ENCODE measurements around the gene FANCG. TPM values are rescaled to one million over a fixed set of nuclear protein-coding genes. Genes with fewer than 3 reads are reported as not detected.

FANCG gene
- total RNA-seq, 1 donor from 2014 or later = 28.8 TPM

GRCh38 chr9:35069020-35069419 is 10.7 kb downstream of the FANCG start:
- no peak for TF ChIP-seq CTCF (IDR thresholded peaks at IDR 0.05)

GRCh38 chr9:35067056-35067455 is 12.7 kb downstream of the FANCG start:
- Mint-ChIP-seq H3K27ac (no peak overlapping the region), H3K4me3 (no peak overlapping the region)
- POLR2A ChIA-PET = interaction anchor here (1.6 kb wide), 1 partner anchor 36 kb away, joined by 4 read pairs; the partner anchor contains the start of gene STOML2

More at GRCh38 chr9:35069020-35069419, 10.7 kb downstream of the FANCG start:
- intact Hi-C loops (cut with micrococcal nuclease) = no loop called here
- ATAC-seq (ENCODE audit: low read depth) (no peak), DNase-seq (no peak)
- ChIA-PET CTCF (interaction anchor here (1.2 kb wide), 1 partner anchor 18 kb away, joined by 4 read pairs; no protein-coding TSS in a partner anchor), POLR2A (interaction anchor here (1.1 kb wide), 1 partner anchor 76 kb away, joined by 3 read pairs; no protein-coding TSS in a partner anchor)
- Mint-ChIP-seq H3K27ac (no peak overlapping the region), H3K9me3 (no peaks in the 10 kb centered on the region), H3K27me3 (no peaks in the 10 kb centered on the region), H3K4me3 (peak overlapping the region; percentile 42), H3K36me3 (ENCODE audit: low read depth) (peaks cover 65% of the 10 kb centered on the region), H3K4me1 (peaks cover 55% of the 10 kb centered on the region)

GRCh38 chr9:35060548-35061207 is 19.1 kb downstream of the FANCG start:
- ChIA-PET POLR2A (no interaction called here), CTCF (interaction anchor here (1.0 kb wide), 1 partner anchor 9 kb away, joined by 3 read pairs; no protein-coding TSS in a partner anchor)
- no peak overlapping the region for H3K4me3 Mint-ChIP-seq
- no peak for TF ChIP-seq CTCF (IDR thresholded peaks at IDR 0.05)
- no peak overlapping the region for H3K27ac Mint-ChIP-seq
- H3K9me3 Mint-ChIP-seq = no peaks in the 10 kb centered on the region
- H3K36me3 Mint-ChIP-seq (ENCODE audit: low read depth) = peaks cover 96% of the 10 kb centered on the region
- no peaks in the 10 kb centered on the region for H3K27me3 Mint-ChIP-seq
- ATAC-seq (ENCODE audit: low read depth) (no peak), DNase-seq (no peak)
- intact Hi-C loops (cut with micrococcal nuclease) = loop anchor here (5.0 kb wide), 1 partner anchor 37 kb away; the partner anchor contains the start of gene PIGO
- H3K4me1 Mint-ChIP-seq = no peaks in the 10 kb centered on the region

More at GRCh38 chr9:35067056-35067455, 12.7 kb downstream of the FANCG start:
- Mint-ChIP-seq H3K9me3 (no peaks in the 10 kb centered on the region), H3K27me3 (no peaks in the 10 kb centered on the region), H3K36me3 (ENCODE audit: low read depth) (peaks cover 80% of the 10 kb centered on the region), H3K4me1 (peaks cover 48% of the 10 kb centered on the region)
- DNase-seq = no peak
- ATAC-seq (ENCODE audit: low read depth) = no peak
- CTCF ChIA-PET = interaction anchor here (1.0 kb wide), 1 partner anchor 168 kb away, joined by 3 read pairs; no protein-coding TSS in a partner anchor
- TF ChIP-seq CTCF (IDR thresholded peaks at IDR 0.05) = no peak
- intact Hi-C loops (cut with micrococcal nuclease) = no loop called here

- no peak for ATAC-seq (ENCODE audit: low read depth)
- Mint-ChIP-seq H3K9me3 (no peaks in the 10 kb centered on the region), H3K27me3 (no peaks in the 10 kb centered on the region), H3K27ac (no peak overlapping the region), H3K36me3 (ENCODE audit: low read depth) (peaks cover 96% of the 10 kb centered on the region), H3K4me3 (no peak overlapping the region), H3K4me1 (no peaks in the 10 kb centered on the region)
- ChIA-PET POLR2A (no interaction called here), CTCF (interaction anchor here (0.8 kb wide), 1 partner anchor 8 kb away, joined by 4 read pairs; no protein-coding TSS in a partner anchor)
- intact Hi-C loops (cut with micrococcal nuclease) = no loop called here
- DNase-seq = no peak
- TF ChIP-seq CTCF (IDR thresholded peaks at IDR 0.05) = no peak
These were observed 20.3 kb downstream of the FANCG start for GRCh38 chr9:35059438-35059837.

- TF ChIP-seq CTCF (IDR thresholded peaks at IDR 0.05) = no peak
- no peak for ATAC-seq (ENCODE audit: low read depth)
- H3K4me3 Mint-ChIP-seq = no peak overlapping the region
- CTCF ChIA-PET = no interaction called here
- no peak for DNase-seq
- intact Hi-C loops (cut with micrococcal nuclease) = no loop called here
- H3K36me3 Mint-ChIP-seq (ENCODE audit: low read depth) = peaks cover 95% of the 10 kb centered on the region
- H3K27ac Mint-ChIP-seq = no peak overlapping the region
- no peaks in the 10 kb centered on the region for H3K9me3 Mint-ChIP-seq
- no peaks in the 10 kb centered on the region for H3K27me3 Mint-ChIP-seq
- no peaks in the 10 kb centered on the region for H3K4me1 Mint-ChIP-seq
- POLR2A ChIA-PET = interaction anchor here (1.9 kb wide), 1 partner anchor 22 kb away, joined by 5 read pairs; the partner anchor contains the start of gene FANCG
These were observed 22.5 kb downstream of the FANCG start for GRCh38 chr9:35057271-35057620.

Data from activated B cell treated with CpG ODN at 0.5 μM for 24 hours (primary cell).